ENCODE results near the gene CCNB1IP1. TPM values are rescaled to one million over a fixed set of nuclear protein-coding genes. Genes with fewer than 3 reads are reported as not detected.
"Not testable (repeated sequence)": the region's sequence is repeated elsewhere in the genome, so short reads cannot be mapped to it uniquely, and the experiment has no call there.

CCNB1IP1 gene
- total and polyA plus RNA-seq, 7 experiments from 2014 or later = 14.8 to 29.8 (median 26.4) TPM

- no peaks in the 10 kb centered on the region for H3K4me1 Mint-ChIP-seq
- ATAC-seq (no peak), DNase-seq (no peak)
- H3K4me1 ChIP-seq (ENCODE audit: control insufficient read depth in 2 of 2, insufficient read depth in 2 of 2, low read length in 2 of 2) = no peaks in the 10 kb centered on the region
- no peak overlapping the region for H3K27ac ChIP-seq (ENCODE audit: low read depth, low read length)
- peak overlapping the region in 1 of 9 donors; percentile 41 for H3K27ac Mint-ChIP-seq
- peaks cover 13 to 95% (median 46%) of the 10 kb centered on the region in 3 experiments for H3K36me3 ChIP-seq (ENCODE audit: control insufficient read depth in 2 of 3, insufficient read depth in 3 of 3, low read length in 3 of 3)
- intact Hi-C loops (cut with micrococcal nuclease) = no loop called here
- H3K36me3 Mint-ChIP-seq = peaks cover 23 to 73% (median 34%) of the 10 kb centered on the region in 5 donors
- no peaks in the 10 kb centered on the region for H3K9me3 Mint-ChIP-seq
- CTCF ChIA-PET = no interaction called here
- no peaks in the 10 kb centered on the region for H3K9me3 ChIP-seq (ENCODE audit: control insufficient read depth in 2 of 3, low read length in 3 of 3)
- POLR2A ChIA-PET = no interaction called here
- no peak overlapping the region for H3K4me3 Mint-ChIP-seq
- no peak overlapping the region for H3K4me3 ChIP-seq (ENCODE audit: low read length)
- H3K27me3 ChIP-seq (ENCODE audit: control insufficient read depth in 2 of 2, insufficient read depth in 2 of 2, low read length in 2 of 2) = no peaks in the 10 kb centered on the region
- H3K27me3 Mint-ChIP-seq = no peaks in the 10 kb centered on the region
These were observed 43.1 kb upstream of the CCNB1IP1 start for GRCh38 chr14:20376071-20376588.

- intact Hi-C loops (cut with micrococcal nuclease) = no loop called here
These were observed 42.4 kb upstream of the CCNB1IP1 start for GRCh38 chr14:20375471-20375870.

GRCh38 chr14:20372796-20373195 lies 39.7 kb upstream of the CCNB1IP1 start:
- Mint-ChIP-seq H3K4me1 (peaks cover 0 to 2% (median 0%) of the 10 kb centered on the region in 7 donors), H3K27ac (peak overlapping the region in 3 of 9 donors; percentile 53 to 74 (median 61)), H3K4me3 (no peak overlapping the region), H3K27me3 (no peaks in the 10 kb centered on the region), H3K36me3 (peaks cover 14 to 73% (median 39%) of the 10 kb centered on the region in 5 donors), H3K9me3 (no peaks in the 10 kb centered on the region)
- Histone ChIP-seq H3K27ac (ENCODE audit: low read depth, low read length) (no peak overlapping the region), H3K9me3 (ENCODE audit: control insufficient read depth in 2 of 3, low read length in 3 of 3) (no peaks in the 10 kb centered on the region), H3K4me1 (ENCODE audit: control insufficient read depth in 2 of 2, insufficient read depth in 2 of 2, low read length in 2 of 2) (no peaks in the 10 kb centered on the region), H3K36me3 (ENCODE audit: control insufficient read depth in 2 of 3, insufficient read depth in 3 of 3, low read length in 3 of 3) (peaks cover 27 to 92% (median 32%) of the 10 kb centered on the region in 3 experiments), H3K27me3 (ENCODE audit: control insufficient read depth in 2 of 2, insufficient read depth in 2 of 2, low read length in 2 of 2) (no peaks in the 10 kb centered on the region), H3K4me3 (ENCODE audit: low read length) (no peak overlapping the region)
- POLR2A ChIA-PET = no interaction called here
- CTCF ChIA-PET = no interaction called here
- ATAC-seq (no peak), DNase-seq (no peak)
- intact Hi-C loops (cut with micrococcal nuclease) = no loop called here

More at GRCh38 chr14:20375471-20375870, 42.4 kb upstream of the CCNB1IP1 start:
- peaks cover 18 to 73% (median 32%) of the 10 kb centered on the region in 5 donors for H3K36me3 Mint-ChIP-seq
- no peaks in the 10 kb centered on the region for H3K27me3 Mint-ChIP-seq
- no peak overlapping the region for H3K4me3 Mint-ChIP-seq
- ChIA-PET POLR2A (no interaction called here), CTCF (no interaction called here)
- H3K9me3 Mint-ChIP-seq = no peaks in the 10 kb centered on the region
- no peak for ATAC-seq
- no peak for DNase-seq
- Histone ChIP-seq H3K4me3 (ENCODE audit: low read length) (no peak overlapping the region), H3K27ac (ENCODE audit: low read depth, low read length) (no peak overlapping the region), H3K36me3 (ENCODE audit: control insufficient read depth in 2 of 3, insufficient read depth in 3 of 3, low read length in 3 of 3) (peaks cover 20 to 95% (median 42%) of the 10 kb centered on the region in 3 experiments), H3K4me1 (ENCODE audit: control insufficient read depth in 2 of 2, insufficient read depth in 2 of 2, low read length in 2 of 2) (no peaks in the 10 kb centered on the region), H3K27me3 (ENCODE audit: control insufficient read depth in 2 of 2, insufficient read depth in 2 of 2, low read length in 2 of 2) (no peaks in the 10 kb centered on the region), H3K9me3 (ENCODE audit: control insufficient read depth in 2 of 3, low read length in 3 of 3) (no peaks in the 10 kb centered on the region)
- H3K27ac Mint-ChIP-seq = no peak overlapping the region
- H3K4me1 Mint-ChIP-seq = no peaks in the 10 kb centered on the region

GRCh38 chr14:20365928-20366327 lies 32.8 kb upstream of the CCNB1IP1 start:
- intact Hi-C loops (cut with micrococcal nuclease) = no loop called here

GRCh38 chr14:20358474-20358873 lies 25.4 kb upstream of the CCNB1IP1 start:
- H3K9me3 ChIP-seq (ENCODE audit: control insufficient read depth in 2 of 3, low read length in 3 of 3); H3K27ac ChIP-seq (ENCODE audit: low read depth, low read length); intact Hi-C loops (cut with micrococcal nuclease); H3K4me1 ChIP-seq (ENCODE audit: control insufficient read depth in 2 of 2, insufficient read depth in 2 of 2, low read length in 2 of 2); H3K27me3 Mint-ChIP-seq; H3K9me3 Mint-ChIP-seq; CTCF ChIA-PET; H3K4me1 Mint-ChIP-seq; H3K4me3 ChIP-seq (ENCODE audit: low read length); DNase-seq; H3K27me3 ChIP-seq (ENCODE audit: control insufficient read depth in 2 of 2, insufficient read depth in 2 of 2, low read length in 2 of 2); POLR2A ChIA-PET; H3K4me3 Mint-ChIP-seq: not testable (repeated sequence)
- H3K36me3 ChIP-seq (ENCODE audit: control insufficient read depth in 2 of 3, insufficient read depth in 3 of 3, low read length in 3 of 3) = peaks cover 0 to 47% (median 13%) of the 10 kb centered on the region in 3 experiments
- Mint-ChIP-seq H3K36me3 (peaks cover 0 to 54% (median 15%) of the 10 kb centered on the region in 5 donors), H3K27ac (peak overlapping the region in 8 of 9 donors; percentile 5 to 78 (median 59))
- peak; percentile 36 for ATAC-seq

More at GRCh38 chr14:20365928-20366327, 32.8 kb upstream of the CCNB1IP1 start:
- H3K4me3 ChIP-seq (ENCODE audit: low read length) = no peak overlapping the region
- peaks cover 4 to 45% (median 12%) of the 10 kb centered on the region in 3 experiments for H3K36me3 ChIP-seq (ENCODE audit: control insufficient read depth in 2 of 3, insufficient read depth in 3 of 3, low read length in 3 of 3)
- Mint-ChIP-seq H3K36me3 (peaks cover 5 to 39% (median 25%) of the 10 kb centered on the region in 5 donors), H3K4me3 (no peak overlapping the region), H3K9me3 (no peaks in the 10 kb centered on the region), H3K27ac (no peak overlapping the region), H3K4me1 (peaks cover 0 to 3% (median 0%) of the 10 kb centered on the region in 7 donors), H3K27me3 (no peaks in the 10 kb centered on the region)
- H3K4me1 ChIP-seq (ENCODE audit: control insufficient read depth in 2 of 2, insufficient read depth in 2 of 2, low read length in 2 of 2) = no peaks in the 10 kb centered on the region
- no peak for ATAC-seq
- H3K9me3 ChIP-seq (ENCODE audit: control insufficient read depth in 2 of 3, low read length in 3 of 3) = no peaks in the 10 kb centered on the region
- H3K27ac ChIP-seq (ENCODE audit: low read depth, low read length) = no peak overlapping the region
- ChIA-PET POLR2A (no interaction called here), CTCF (no interaction called here)
- no peaks in the 10 kb centered on the region for H3K27me3 ChIP-seq (ENCODE audit: control insufficient read depth in 2 of 2, insufficient read depth in 2 of 2, low read length in 2 of 2)
- DNase-seq = no peak

GRCh38 chr14:20356422-20356821 lies 23.3 kb upstream of the CCNB1IP1 start:
- H3K27ac ChIP-seq (ENCODE audit: low read depth, low read length) = no peak overlapping the region
- H3K36me3 Mint-ChIP-seq = peaks cover 0 to 59% (median 15%) of the 10 kb centered on the region in 5 donors

GRCh38 chr14:20350860-20351259 lies 17.8 kb upstream of the CCNB1IP1 start:
- intact Hi-C loops (cut with micrococcal nuclease) = loop anchor here in 1 of 2 donors (1.0 kb wide), 1 partner anchor 24 kb away; no protein-coding TSS in a partner anchor
- no peak for DNase-seq
- Histone ChIP-seq H3K27me3 (ENCODE audit: control insufficient read depth in 2 of 2, insufficient read depth in 2 of 2, low read length in 2 of 2) (no peaks in the 10 kb centered on the region), H3K4me3 (ENCODE audit: low read length) (no peak overlapping the region), H3K27ac (ENCODE audit: low read depth, low read length) (no peak overlapping the region), H3K9me3 (ENCODE audit: control insufficient read depth in 2 of 3, low read length in 3 of 3) (no peaks in the 10 kb centered on the region), H3K36me3 (ENCODE audit: control insufficient read depth in 2 of 3, insufficient read depth in 3 of 3, low read length in 3 of 3) (peaks cover 6 to 59% (median 12%) of the 10 kb centered on the region in 3 experiments), H3K4me1 (ENCODE audit: control insufficient read depth in 2 of 2, insufficient read depth in 2 of 2, low read length in 2 of 2) (no peaks in the 10 kb centered on the region)
- ATAC-seq = no peak
- H3K36me3 Mint-ChIP-seq = peaks cover 0 to 45% (median 22%) of the 10 kb centered on the region in 5 donors
- H3K9me3 Mint-ChIP-seq = no peaks in the 10 kb centered on the region
- H3K4me1 Mint-ChIP-seq = peaks cover 0 to 5% (median under 1%) of the 10 kb centered on the region in 7 donors
- H3K27me3 Mint-ChIP-seq = no peaks in the 10 kb centered on the region
- ChIA-PET POLR2A (no interaction called here), CTCF (interaction anchor here (0.6 to 3.3 kb wide), 3 partner anchors 23 to 95 kb away, joined by 3 to 14 read pairs (median 4); no protein-coding TSS in a partner anchor)
- H3K4me3 Mint-ChIP-seq = no peak overlapping the region
- no peak overlapping the region for H3K27ac Mint-ChIP-seq

More at GRCh38 chr14:20356422-20356821, 23.3 kb upstream of the CCNB1IP1 start:
- ChIA-PET POLR2A (interaction anchor here (1.9 kb wide), 1 partner anchor 13 kb away, joined by 4 read pairs; the partner anchor contains the start of gene PARP2), CTCF (interaction anchor here (1.2 kb wide), 1 partner anchor 252 kb away, joined by 3 read pairs; no protein-coding TSS in a partner anchor)
- Histone ChIP-seq H3K4me1 (ENCODE audit: control insufficient read depth in 2 of 2, insufficient read depth in 2 of 2, low read length in 2 of 2) (no peaks in the 10 kb centered on the region), H3K9me3 (ENCODE audit: control insufficient read depth in 2 of 3, low read length in 3 of 3) (no peaks in the 10 kb centered on the region), H3K27me3 (ENCODE audit: control insufficient read depth in 2 of 2, insufficient read depth in 2 of 2, low read length in 2 of 2) (no peaks in the 10 kb centered on the region), H3K4me3 (ENCODE audit: low read length) (no peak overlapping the region), H3K36me3 (ENCODE audit: control insufficient read depth in 2 of 3, insufficient read depth in 3 of 3, low read length in 3 of 3) (peaks cover 0 to 64% (median 14%) of the 10 kb centered on the region in 3 experiments)
- H3K27ac Mint-ChIP-seq = peak overlapping the region in 1 of 9 donors; percentile 28
- no peak for ATAC-seq
- H3K4me1 Mint-ChIP-seq = peaks cover 0 to 5% (median 0%) of the 10 kb centered on the region in 7 donors
- intact Hi-C loops (cut with micrococcal nuclease) = no loop called here
- no peaks in the 10 kb centered on the region for H3K9me3 Mint-ChIP-seq
- no peak for DNase-seq
- H3K27me3 Mint-ChIP-seq = no peaks in the 10 kb centered on the region
- H3K4me3 Mint-ChIP-seq = no peak overlapping the region
